Activated B cell treated with CpG ODN at 0.5 μM for 24 hours (primary cell): ENCODE measurements around the gene TPRN. TPM values are rescaled to one million over a fixed set of nuclear protein-coding genes. Genes with fewer than 3 reads are reported as not detected.
"Not testable (repeated sequence)": the region's sequence is repeated elsewhere in the genome, so short reads cannot be mapped to it uniquely, and the experiment has no call there.

Experiments
- ATAC-seq: fragments of 200-7000 bp; cut with Tn5 transposase; one replicate; pipeline ENCODE4 v1.10.0; 2021; ENCODE audit warnings: low read depth, mild to moderate bottlenecking, moderate library complexity
- CTCF ChIA-PET: fragments of 350-600 bp; sonication (Branson Sonifier 250); formaldehyde crosslinking; loops from one replicate; lab custom pipeline; 2021; ENCODE audit warnings: antibody characterized with exemption; lab: Charles Lee
- POLR2A ChIA-PET: fragments of 350-600 bp; sonication (Branson Sonifier 250); formaldehyde crosslinking; loops from one replicate; lab custom pipeline; 2021; ENCODE audit warnings: antibody characterized with exemption; lab: Charles Lee
- DNase-seq: peaks from one replicate; pipeline ENCODE4 v3.0.0; 2022
- H3K27ac Mint-ChIP-seq: one replicate; pipeline ENCODE4 v1.8.0; 2020; ENCODE audit warnings: mixed read lengths
- H3K27me3 Mint-ChIP-seq: one replicate; pipeline ENCODE4 v1.8.0; 2021; ENCODE audit warnings: mixed read lengths
- H3K36me3 Mint-ChIP-seq: one replicate; pipeline ENCODE4 v1.8.0; 2021; ENCODE audit warnings: low read depth, mixed read lengths
- H3K4me1 Mint-ChIP-seq: one replicate; pipeline ENCODE4 v1.8.0; 2021; ENCODE audit warnings: mixed read lengths
- H3K4me3 Mint-ChIP-seq: one replicate; pipeline ENCODE4 v1.8.0; 2020; ENCODE audit warnings: mild to moderate bottlenecking, mixed read lengths
- H3K9me3 Mint-ChIP-seq: one replicate; pipeline ENCODE4 v1.8.0; 2020; ENCODE audit warnings: mixed read lengths
- intact Hi-C: fragments of 100-400 bp; cut with micrococcal nuclease; formaldehyde crosslinking; loops from one replicate; pipeline ENCODE4 v1.15.1; 2024
- total RNA-seq: library from RNA; stranded (reverse); gene quantifications from 2 replicates; pipeline ENCODE4 v1.2.3, GENCODE V29; 2022
- TF ChIP-seq, protein P1 (sequence below): fragments of 200-600 bp; IDR thresholded peaks from one replicate; pipeline ENCODE4 v1.8.0; 2022; ENCODE audit warnings: antibody characterized with exemption, mild to moderate bottlenecking

TPRN gene
- total RNA-seq, 1 donor from 2014 or later = 11.4 TPM

DNA sequence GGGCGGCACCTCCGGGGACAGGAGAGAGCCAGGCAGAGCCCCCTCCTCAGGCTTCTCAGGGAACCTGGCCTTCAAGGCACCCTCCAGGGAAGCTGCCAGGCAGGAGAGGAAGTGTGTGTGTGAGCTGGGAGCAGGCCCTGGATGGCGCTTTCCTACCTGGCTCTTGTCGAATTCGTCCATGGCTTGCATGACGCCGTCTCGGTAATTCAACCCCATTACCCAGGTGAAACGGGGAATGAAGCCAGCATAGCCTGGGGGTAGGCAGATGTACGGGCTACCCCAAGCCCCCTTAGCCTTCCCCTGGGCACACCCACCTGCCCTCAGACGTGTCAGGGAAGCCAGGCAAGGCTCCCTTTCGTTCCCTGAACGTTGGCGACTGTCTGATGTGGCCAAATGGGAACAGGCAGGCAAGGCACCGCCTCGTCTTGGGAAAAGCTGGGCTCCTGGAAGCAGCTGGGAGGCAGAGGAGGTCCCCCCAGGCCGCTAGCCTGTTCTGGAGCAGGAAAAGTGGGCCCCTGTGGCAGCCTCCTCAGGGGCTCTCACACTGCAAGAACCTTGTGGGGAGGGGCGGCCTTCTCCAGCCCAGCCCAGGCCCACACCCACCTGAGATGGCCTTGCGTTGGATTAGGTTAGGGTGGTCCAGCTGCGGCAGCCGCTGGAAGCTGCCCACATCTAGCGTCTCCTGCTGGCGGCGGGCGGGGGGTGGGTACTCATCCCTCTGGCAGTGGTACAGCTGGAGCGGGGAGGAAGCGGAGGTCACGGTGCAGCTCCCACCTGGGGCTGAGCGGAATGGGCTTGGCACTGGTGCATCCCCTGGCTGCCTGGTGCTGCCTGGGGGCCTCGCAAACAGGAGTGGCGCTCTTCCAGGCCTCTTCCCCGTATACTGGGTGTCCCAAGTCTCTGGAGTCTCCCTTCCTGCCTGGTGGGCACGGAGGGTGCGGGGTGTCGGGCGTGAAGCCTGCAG lies 44.2 kb upstream of the TPRN start:
- no peak for ATAC-seq
- intact Hi-C loops = loop anchor here (5.0 kb wide), 1 partner anchor 178 kb away; the partner anchor contains the start of genes EXD3 and NOXA1
- no peak overlapping the region for H3K27ac Mint-ChIP-seq
- ChIA-PET CTCF (no interaction called here), POLR2A (interaction anchor here (0.6 to 6.2 kb wide), 4 partner anchors 8 to 215 kb away, joined by 3 to 160 read pairs (median 4); partner anchors contain the start of genes NELFB and STPG3)
- no peaks in the 10 kb centered on the region for H3K27me3 Mint-ChIP-seq
- no peaks in the 10 kb centered on the region for H3K9me3 Mint-ChIP-seq
- H3K4me1 Mint-ChIP-seq = peaks cover 26% of the 10 kb centered on the region
- H3K4me3 Mint-ChIP-seq = no peak overlapping the region
- peaks cover 25% of the 10 kb centered on the region for H3K36me3 Mint-ChIP-seq
- DNase-seq = no peak
- TF ChIP-seq, protein P1, sequence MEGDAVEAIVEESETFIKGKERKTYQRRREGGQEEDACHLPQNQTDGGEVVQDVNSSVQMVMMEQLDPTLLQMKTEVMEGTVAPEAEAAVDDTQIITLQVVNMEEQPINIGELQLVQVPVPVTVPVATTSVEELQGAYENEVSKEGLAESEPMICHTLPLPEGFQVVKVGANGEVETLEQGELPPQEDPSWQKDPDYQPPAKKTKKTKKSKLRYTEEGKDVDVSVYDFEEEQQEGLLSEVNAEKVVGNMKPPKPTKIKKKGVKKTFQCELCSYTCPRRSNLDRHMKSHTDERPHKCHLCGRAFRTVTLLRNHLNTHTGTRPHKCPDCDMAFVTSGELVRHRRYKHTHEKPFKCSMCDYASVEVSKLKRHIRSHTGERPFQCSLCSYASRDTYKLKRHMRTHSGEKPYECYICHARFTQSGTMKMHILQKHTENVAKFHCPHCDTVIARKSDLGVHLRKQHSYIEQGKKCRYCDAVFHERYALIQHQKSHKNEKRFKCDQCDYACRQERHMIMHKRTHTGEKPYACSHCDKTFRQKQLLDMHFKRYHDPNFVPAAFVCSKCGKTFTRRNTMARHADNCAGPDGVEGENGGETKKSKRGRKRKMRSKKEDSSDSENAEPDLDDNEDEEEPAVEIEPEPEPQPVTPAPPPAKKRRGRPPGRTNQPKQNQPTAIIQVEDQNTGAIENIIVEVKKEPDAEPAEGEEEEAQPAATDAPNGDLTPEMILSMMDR = no peak

- Mint-ChIP-seq H3K27ac (no peak overlapping the region), H3K36me3 (peaks cover 25% of the 10 kb centered on the region), H3K4me3 (no peak overlapping the region), H3K4me1 (peaks cover 32% of the 10 kb centered on the region), H3K9me3 (no peaks in the 10 kb centered on the region), H3K27me3 (no peaks in the 10 kb centered on the region)
- ChIA-PET CTCF (no interaction called here), POLR2A (interaction anchor here (0.7 to 6.2 kb wide), 3 partner anchors 9 to 214 kb away, joined by 3 to 160 read pairs (median 9); partner anchors contain the start of genes NELFB and STPG3)
- intact Hi-C loops = loop anchor here (5.0 kb wide), 1 partner anchor 178 kb away; the partner anchor contains the start of genes EXD3 and NOXA1
- no peak for DNase-seq
- no peak for ATAC-seq
- TF ChIP-seq, protein P1 = no peak
Measured at GRCh38 chr9:137243626-137244485, 43.3 kb upstream of the TPRN start.

- H3K4me1 Mint-ChIP-seq = peaks cover 35% of the 10 kb centered on the region
- CTCF ChIA-PET, H3K9me3 Mint-ChIP-seq, DNase-seq, H3K27me3 Mint-ChIP-seq, ATAC-seq, H3K27ac Mint-ChIP-seq, H3K4me3 Mint-ChIP-seq: not testable (repeated sequence)
- H3K36me3 Mint-ChIP-seq = peaks cover 25% of the 10 kb centered on the region
- POLR2A ChIA-PET = interaction anchor here (1.0 to 6.2 kb wide), 4 partner anchors 10 to 453 kb away, joined by 3 to 160 read pairs (median 6); partner anchors contain the start of genes NELFB, STPG3 and TMEM141
- intact Hi-C loops = loop anchor here (5.0 kb wide), 1 partner anchor 179 kb away; the partner anchor contains the start of genes EXD3 and NOXA1
Measured at GRCh38 chr9:137243266-137243625, 42.7 kb upstream of the TPRN start.

- H3K4me3 Mint-ChIP-seq = peak overlapping the region; percentile 81
Measured at GRCh38 chr9:137242269-137243203, 42.0 kb upstream of the TPRN start.

More at GRCh38 chr9:137242269-137243203, 42.0 kb upstream of the TPRN start:
- ATAC-seq (no peak), DNase-seq (no peak)
- Mint-ChIP-seq H3K27me3 (no peaks in the 10 kb centered on the region), H3K4me1 (peaks cover 38% of the 10 kb centered on the region), H3K36me3 (peaks cover 25% of the 10 kb centered on the region), H3K27ac (peak overlapping the region; percentile 69), H3K9me3 (no peaks in the 10 kb centered on the region)
- ChIA-PET POLR2A (interaction anchor here (0.9 to 6.2 kb wide), 14 partner anchors 11 to 452 kb away, joined by 3 to 160 read pairs (median 5); partner anchors contain the start of genes ANAPC2, C8G, MAN1B1 and NELFB), CTCF (interaction anchor here (0.8 kb wide), 1 partner anchor 11 kb away, joined by 3 read pairs; no protein-coding TSS in a partner anchor)
- intact Hi-C loops = loop anchor here (5.0 kb wide), 1 partner anchor 180 kb away; the partner anchor contains the start of genes EXD3 and NOXA1
- TF ChIP-seq, protein P1 = no peak
